ENCODE data around the gene KIF3B.
"Not testable (repeated sequence)": the region's sequence is repeated elsewhere in the genome, so short reads cannot be mapped to it uniquely, and the experiment has no call there.

Gene KIF3B

DNA sequence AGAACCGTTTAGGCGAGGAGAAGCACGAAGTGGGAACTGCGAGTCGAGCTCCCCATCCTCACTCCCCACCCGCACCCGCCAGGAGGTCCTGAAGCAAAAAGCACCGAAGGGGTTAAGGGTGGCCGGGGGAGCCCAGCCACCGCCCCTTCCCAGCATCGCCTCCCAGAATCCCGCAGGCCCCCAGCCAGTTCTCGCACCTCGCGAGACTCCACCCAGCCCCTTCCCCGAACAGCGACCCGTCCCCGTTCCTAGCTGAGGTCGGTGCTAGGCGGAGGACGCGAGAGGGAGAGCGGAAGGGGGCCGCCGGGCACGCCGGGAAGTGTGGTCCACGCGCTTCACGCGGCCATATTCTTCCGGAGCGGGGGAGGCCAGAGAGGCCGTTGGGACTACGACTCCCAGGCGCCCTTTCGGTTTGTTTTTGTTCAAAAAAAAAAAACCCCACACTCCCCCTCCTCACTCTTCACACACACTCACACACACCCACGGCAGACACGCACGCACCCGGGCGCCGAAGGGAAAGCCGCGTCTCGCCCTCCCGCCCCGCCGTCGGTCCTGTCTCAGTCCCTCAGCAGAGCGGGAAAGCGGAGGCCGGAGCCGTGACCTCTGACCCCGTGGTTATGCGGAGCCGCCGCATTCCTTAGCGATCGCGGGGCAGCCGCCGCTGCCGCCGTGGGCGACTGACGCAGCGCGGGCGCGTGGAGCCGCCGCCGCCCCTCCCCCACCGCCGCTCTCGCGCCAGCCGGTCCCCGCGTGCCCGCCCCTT, 80.6 kb downstream of the KIF3B start, which contains the start of gene ASXL1:
ASXL1 (plus strand) TSS at position 463 of the 763 bp plus-strand sequence. CDS start 445 bp downstream, outside the sequence.
- peak; percentile 99 for DNase-seq

DNA sequence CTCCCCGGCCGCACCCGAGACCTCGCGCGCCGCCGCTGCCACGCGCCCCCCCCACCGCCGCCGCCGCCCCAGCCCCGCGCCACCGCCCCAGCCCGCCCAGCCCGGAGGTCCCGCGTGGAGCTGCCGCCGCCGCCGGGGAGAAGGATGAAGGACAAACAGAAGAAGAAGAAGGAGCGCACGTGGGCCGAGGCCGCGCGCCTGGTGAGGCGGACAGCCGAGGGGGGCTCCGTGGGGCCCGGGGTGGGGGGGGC, 81.1 kb downstream of the KIF3B start:
- no peak for DNase-seq

DNA sequence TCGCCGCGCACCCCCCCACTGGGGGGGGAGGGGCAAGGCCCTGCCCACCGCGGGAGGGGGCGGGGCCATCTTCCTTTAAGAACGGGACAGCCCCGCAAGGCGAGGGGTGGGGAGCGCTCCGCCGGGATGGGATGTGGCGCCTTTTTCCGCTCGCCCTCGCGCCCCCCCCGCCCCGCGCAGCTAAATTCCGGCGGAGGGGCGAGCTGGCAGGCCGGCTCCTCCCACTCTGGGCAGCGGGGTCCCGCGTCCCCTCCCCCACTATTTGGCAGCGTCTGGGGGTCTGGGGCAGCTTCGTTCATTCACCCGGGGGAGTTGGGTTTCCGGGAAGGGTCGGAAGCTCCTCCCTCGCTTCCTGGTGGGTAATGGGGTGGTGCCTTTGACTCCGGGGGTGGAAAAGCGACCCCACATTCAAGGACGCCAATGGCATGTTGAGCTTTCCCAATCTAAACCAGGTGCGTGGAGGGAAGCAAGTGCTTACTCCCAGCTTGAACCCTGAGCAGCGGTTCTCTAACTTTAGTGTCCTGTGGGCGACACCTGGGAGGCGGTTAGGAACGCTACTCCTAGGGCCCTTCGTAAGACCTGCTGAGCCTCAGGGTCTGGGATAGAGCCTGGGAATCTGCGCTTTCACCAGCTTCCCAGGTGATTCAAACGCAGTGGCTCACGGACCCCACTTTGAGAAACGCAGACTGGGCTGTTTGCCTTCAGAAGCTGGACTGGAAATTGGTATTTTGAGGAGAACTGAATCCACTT, 81.6 kb downstream of the KIF3B start:
- DNase-seq = peak; percentile 48

DNA sequence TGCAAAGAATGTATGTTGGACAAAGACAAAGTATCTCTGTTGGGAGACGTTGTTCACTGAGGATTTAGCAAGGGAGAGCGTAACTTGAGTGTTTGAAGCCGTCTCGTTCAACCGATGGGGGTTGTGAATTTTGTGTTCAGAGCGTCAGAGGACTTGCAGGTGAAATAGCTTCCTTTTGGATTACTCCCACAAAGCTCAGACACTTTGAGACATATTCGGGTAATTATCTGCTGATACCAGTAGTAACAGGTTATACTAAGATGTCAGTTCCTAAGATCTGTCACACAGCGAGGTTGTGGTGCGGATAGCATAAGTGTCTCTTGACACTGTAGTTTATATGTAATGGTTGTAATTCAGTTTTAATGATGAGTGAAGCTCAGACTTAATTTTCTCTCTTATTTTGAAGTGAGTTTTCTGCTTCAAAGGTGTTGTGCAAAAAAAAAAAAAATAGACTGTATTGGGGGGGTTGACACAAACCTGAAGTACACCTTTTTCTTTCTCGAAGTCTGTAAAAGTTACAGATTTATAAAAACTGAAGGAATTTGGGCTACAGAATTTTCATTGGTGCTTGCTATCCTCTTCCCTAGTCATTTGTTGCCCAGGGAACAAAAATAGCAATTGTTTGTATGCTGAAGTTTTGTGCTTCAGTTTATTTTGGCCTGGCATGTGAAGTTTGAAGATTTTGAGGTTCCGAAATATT, 82.3 kb downstream of the KIF3B start:
- DNase-seq = no peak

DNA sequence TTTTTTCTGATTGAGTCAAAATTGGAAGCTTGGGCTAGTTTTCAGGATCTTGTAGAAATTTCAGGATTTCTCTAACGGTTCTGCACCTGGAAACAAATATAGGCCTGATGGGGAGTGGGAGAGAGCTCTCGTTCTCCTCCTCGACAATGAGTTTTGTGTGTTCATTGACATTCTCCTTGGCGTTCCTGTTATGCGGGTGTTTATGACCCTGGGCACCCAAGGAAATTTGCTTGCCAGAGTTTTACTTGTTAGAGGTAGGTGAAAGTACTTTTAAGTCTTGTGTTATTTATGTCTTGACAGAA, 82.8 kb downstream of the KIF3B start:
- no peak for DNase-seq

DNA sequence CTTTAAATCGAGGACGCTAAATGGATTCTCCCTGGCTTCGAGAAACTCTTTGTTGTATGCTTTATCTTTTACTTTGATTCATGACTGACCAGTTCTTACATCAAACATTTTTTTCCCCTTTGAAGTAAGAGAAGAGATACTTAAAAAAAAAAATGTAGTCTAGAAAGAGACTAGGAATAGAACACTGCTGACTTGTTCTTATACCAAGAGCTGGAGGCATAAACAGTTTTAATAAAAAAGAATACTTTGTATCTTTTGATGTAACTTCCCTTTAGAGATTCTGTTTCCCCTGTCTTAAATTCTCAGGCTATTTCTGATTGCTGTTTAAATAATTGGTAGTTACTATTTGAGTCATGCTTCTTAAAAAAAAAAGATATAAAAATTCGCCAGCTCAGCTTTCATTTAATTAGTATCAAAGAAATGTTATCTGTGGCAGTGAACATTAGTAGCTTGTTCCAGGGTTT, 85.5 kb downstream of the KIF3B start:
- DNase-seq = no peak

DNA sequence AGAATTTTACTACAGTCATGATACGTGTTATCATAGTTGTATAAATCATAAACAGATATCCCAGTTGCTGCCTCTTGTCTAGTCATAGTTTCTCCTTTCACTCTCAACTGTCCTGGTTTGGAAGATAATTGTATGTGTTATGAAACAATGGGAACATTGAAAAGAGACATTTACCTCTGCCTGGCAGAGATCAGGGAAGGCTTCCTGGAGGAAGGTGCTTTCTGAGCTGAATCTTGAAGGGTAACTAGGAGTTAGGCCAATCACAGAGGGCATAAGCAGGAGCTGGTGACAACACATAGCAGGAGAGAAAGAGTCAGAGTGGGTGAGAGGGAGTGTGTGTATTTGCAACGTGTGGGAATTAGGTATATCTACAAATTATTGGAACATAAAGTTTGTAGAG, 86.0 kb downstream of the KIF3B start:
- DNase-seq = no peak

DNA sequence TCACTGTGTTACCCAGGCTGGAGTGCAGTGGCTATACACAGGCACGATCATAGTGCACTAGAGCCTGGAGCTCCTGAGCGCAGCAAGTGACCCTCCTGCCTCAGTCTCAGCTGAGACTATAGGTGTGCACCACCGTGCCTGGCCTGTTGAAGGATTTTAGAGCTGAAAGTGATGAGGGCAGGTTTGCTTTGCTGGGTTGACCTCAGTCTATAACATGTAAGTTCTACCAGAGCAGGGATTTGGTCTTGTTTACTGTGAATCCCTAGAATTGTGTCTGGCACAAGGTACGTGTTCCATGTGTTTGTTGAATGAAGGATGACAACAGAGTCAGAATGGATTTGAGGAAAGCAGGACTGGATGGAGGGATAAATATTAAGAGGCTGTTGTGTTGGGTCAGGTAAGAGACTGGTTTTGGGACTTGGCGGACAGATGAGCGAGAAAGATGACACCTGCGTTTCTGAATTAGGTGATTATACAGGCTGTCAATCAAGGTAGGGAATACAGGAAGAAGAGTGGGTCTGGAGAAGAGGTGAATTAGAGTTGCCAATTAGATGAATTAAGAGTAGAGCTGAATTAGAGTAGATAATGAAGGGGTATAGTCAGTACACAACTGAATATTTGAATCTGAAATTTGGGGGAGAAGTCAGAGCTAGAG, 87.2 kb downstream of the KIF3B start:
- DNase-seq = no peak

DNA sequence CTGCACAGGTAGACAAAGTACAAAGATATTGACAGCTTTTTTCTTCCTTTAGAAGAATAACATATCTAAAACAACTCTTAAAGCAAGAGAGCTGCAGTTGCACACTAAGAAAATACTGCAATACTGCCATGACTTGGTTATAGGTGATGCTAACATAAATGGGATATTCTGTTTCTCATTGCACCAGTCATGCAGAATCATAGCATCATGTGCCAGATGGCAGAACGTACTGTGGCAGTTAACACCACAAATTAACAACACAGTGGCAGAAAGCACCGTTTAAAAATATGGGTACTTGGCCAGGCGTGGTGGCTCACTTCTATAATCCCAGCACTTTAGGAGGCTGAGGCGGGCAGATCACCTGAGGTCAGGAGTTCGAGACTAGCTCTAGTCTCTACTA, 88.1 kb downstream of the KIF3B start:
- no peak for DNase-seq

DNA sequence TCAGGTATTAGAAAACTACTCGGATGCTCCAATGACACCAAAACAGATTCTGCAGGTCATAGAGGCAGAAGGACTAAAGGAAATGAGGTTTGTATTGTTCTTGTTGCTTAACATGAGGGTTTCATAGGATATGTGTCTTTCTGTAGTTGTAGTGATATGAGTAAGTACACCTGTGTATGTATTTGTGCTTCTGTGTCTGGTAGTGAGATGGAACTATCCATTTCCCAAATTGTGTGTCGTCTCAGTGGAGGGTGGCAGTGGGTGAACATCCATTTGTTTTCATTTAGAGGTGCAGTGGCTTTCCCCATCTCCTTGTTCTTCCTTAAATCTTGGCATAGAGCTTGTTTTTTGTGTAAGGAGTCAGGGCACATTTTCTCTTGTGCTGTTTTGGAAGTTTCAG, 88.9 kb downstream of the KIF3B start:
- DNase-seq = no peak

DNA sequence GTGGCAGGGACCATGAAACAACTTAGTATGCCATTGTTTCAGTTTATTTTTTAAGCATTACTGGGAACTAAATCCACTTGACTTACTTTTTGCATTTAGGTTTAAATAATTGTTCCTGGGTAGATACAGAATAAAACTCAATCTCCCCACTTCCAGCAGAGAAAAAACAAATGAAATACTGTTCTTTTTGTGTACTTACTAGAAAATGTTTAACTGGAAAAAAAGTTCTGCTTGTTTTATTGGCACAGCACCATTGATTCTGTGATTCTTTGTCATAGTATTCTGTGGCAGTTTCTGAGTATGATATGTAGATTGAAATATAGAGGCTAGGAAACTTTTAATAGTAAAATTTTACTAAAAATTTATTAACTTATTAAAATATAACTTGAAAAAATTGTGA, 90.9 kb downstream of the KIF3B start:
- no peak for DNase-seq

DNA sequence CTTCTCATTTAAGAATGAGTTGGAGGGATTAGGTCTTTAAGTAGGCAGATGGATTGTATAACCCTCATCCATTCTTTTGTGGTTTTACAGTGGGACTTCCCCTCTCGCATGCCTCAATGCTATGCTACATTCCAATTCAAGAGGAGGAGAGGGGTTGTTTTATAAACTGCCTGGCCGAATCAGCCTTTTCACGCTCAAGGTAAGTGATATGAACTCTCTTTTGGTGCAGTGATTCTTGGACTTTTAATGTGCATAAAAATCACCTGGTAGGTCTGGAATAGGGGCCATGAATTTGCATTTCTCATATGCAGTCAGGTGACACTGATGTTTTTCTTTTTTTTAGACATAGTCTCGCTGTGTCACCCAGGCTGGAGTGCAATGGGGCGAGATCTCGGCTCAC, 91.5 kb downstream of the KIF3B start:
- DNase-seq = no peak

DNA sequence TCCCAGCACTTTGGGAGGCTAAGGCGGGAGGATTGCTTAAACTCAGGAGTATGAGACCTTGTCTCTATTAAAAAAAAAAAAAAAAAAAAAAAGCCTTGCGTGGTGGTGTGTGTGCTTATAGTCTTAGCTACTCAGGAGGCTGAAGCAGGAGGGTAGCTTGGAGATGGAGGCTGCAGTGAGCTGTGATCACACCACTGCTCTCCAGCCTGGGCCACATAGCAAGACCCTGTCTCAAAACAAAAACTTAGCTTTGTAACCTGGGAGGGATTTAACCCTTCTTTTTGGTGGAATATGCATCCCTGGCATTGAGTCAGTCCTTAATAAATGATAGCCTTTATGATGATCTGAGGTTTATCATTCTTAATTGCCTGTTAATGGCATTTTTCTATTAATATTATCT, 93.4 kb downstream of the KIF3B start:
- no peak for DNase-seq

DNA sequence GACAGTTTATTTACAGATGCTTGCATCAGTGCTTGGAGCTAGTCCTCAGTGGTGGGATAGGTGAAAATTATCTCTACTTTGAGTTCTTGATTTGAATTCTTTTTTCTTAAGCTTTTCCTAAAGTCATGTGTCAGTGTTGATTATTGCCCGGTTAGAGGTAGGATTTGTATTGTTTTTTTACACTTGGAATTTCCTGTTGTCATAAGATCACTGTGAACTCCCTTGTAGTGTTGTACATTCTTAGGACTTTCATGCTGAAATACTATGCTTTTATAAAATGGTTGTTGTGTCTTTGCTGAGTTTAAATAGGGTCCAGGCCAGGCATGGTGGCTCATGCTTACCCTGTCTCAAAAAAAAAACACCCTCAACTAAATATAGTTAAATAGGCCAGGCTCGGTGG, 101.0 kb downstream of the KIF3B start:
- no peak for DNase-seq

DNA sequence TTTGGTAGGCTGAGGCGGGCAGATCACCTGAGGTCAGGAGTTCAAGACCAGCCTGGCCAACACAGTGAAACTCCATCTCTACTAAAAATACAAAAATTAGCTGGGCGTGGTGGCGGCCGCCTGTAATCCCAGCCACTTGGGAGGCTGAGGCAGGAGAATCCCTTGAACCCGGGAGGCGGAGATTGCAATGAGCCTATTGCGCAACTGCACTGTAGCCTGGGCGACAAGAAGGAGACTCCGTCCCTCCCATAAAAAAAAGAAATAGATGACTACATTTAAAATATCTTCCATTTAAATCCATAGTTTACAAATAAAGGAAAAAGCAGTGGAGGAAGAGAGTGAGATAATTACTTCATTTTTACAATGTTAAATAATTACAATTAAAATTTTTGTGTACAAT, 102.6 kb downstream of the KIF3B start:
- not testable (repeated sequence) for DNase-seq

DNA sequence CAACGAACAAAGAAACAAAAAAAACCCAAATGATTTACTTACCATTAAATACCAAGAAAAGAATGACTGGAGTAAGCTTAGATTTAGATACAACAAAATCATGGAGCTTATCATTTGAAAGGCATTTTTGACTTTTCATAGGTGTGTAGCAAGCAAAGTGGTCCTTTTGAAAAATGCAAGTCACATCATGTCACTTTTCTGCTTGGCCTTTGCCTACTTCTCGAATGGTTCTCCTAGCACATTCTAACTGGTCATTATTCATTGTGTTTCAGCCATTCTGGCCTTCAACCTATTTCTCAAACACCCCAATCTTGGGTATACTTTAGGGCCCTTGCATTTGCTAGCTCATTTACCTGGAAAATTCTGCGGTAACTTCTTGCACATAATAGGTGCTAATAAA, 103.3 kb downstream of the KIF3B start:
- no peak for DNase-seq

DNA sequence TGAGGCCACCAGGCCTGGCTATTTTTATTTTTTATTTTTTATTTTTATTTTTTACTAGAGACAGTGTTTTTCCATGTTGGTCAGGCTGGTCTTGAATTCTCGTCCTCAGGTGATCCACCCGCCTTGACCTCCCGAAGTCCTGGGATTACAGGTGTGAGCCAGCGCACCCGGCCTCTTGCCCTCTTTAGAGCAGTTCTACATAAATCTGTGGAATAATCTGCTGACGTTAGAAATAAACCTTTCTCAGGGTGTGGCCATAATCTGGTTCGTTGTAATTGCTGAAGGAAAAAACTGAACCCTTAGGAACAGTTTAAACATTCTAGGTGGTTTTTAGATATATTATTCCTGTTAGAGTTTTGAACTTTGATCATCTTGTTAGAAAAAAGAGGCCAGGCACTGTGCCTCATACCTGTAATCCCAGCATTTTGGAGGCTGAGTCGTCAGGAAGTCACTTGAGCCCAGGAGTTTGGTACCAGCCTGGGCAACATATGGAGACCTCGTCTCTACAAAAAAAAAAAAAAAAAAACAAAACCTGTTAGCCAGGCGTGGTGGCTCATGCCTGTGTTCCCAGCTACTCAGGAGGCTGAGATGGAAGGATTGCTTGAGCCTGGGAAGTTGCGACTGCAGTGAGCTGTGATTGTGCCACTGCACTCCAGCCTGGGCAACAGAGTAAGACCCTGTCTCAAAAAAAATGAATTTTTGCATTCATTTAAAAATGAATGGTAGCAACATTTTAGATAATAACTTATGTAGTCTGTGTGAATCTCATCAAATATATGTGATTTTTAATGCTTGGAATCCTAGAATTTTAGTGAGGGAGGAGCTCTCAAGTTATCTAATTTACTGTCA, 104.9 kb downstream of the KIF3B start:
- DNase-seq = no peak

DNA sequence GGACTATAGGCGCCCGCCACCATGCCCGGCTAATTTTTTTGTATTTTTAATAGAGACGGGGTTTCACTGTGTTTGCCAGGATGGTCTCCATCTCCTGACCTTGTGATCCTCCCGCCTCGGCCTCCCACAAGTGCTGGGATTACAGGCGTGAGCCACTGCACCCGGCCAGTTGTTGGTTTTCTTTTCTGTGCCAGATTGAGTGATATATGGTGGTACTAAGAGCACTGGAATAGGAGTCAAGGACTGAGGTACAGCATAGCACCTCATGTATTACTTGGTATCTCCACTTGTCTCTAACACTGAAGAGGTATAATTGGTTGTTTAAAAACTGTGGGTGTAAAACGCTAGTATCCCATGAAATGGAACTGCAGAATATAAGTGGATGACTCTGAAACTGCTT, 106.0 kb downstream of the KIF3B start:
- not testable (repeated sequence) for DNase-seq
